HepG2 (cell line): ENCODE data around the gene CPEB3. TPM values are rescaled to one million over a fixed set of nuclear protein-coding genes. Genes with fewer than 3 reads are reported as not detected.

Experiments
- FOXK2 ChIP-seq: fragments of 450-650 bp; IDR thresholded peaks from 2 replicates; pipeline ENCODE4 v1.6.1; 2016
- HOXA3 ChIP-seq: sonication (generic); formaldehyde crosslinking; IDR thresholded peaks from 2 replicates; pipeline ENCODE4 v1.5.0; 2020; ENCODE audit warnings: missing genetic modification reagents
- KAT8 ChIP-seq: IDR thresholded peaks from 2 replicates; pipeline ENCODE4 v1.6.1; 2016; ENCODE audit warnings: missing genetic modification reagents, missing compliant biosample characterization
- REPIN1 ChIP-seq: sonication (generic); formaldehyde crosslinking; IDR thresholded peaks from 2 replicates; pipeline ENCODE4 v1.8.0; 2022; ENCODE audit warnings: missing genetic modification reagents, low read depth, mild to moderate bottlenecking, borderline replicate concordance
- TGIF2 ChIP-seq: IDR thresholded peaks from 2 replicates; pipeline ENCODE4 v1.6.1; 2016; ENCODE audit warnings: control low read depth, missing compliant biosample characterization
- ZBTB42 ChIP-seq: sonication (generic); formaldehyde crosslinking; IDR thresholded peaks from 2 replicates; pipeline ENCODE4 v1.5.0; 2020; ENCODE audit warnings: mild to moderate bottlenecking, missing genetic modification reagents
- ZBTB8A ChIP-seq: sonication (generic); formaldehyde crosslinking; IDR thresholded peaks from 2 replicates; pipeline ENCODE4 v1.4.0; 2020; ENCODE audit warnings: mild to moderate bottlenecking, low read depth, missing genetic modification reagents, borderline replicate concordance
- ZC3H4 ChIP-seq: sonication (generic); formaldehyde crosslinking; IDR thresholded peaks from 2 replicates; pipeline ENCODE4 v1.4.0; 2020; ENCODE audit warnings: missing genetic modification reagents, borderline replicate concordance
- ZFP36L2 ChIP-seq: sonication (generic); formaldehyde crosslinking; IDR thresholded peaks from 2 replicates; pipeline ENCODE4 v1.4.0; 2020; ENCODE audit warnings: missing genetic modification reagents
- ZNF780A ChIP-seq: sonication (generic); formaldehyde crosslinking; IDR thresholded peaks from 2 replicates; pipeline ENCODE4 v1.8.0; 2022; ENCODE audit warnings: mild to moderate bottlenecking, missing genetic modification reagents, moderate library complexity
- polyA plus RNA-seq, 8 experiments: library from polyadenylated mRNA; depleted of rRNA in 3 of 8; stranded (reverse) in 7 of 8; unstranded in 1 of 8; fragments of >200 nt; fragmentation: Illumina TruSeq in 4 of 8; extraction: Trizol in 4 of 8; gene quantifications; 2 replicates each; pipeline versions ENCODE4 v1.2.1 to v1.2.3, GENCODE V29; 2011 to 2016; ENCODE audit warnings: low read depth in 4 of 8, missing spikeins in 1 of 8, mixed read lengths in 1 of 8; ENCODE audit not compliant: insufficient read depth in 1 of 8
- total RNA-seq, 5 experiments: library from RNA; depleted of rRNA; stranded (reverse); fragments of >200 nt; fragmentation: Illumina TruSeq; extraction: Trizol; gene quantifications; 2 replicates each; pipeline ENCODE4 v1.2.3, GENCODE V29; 2016; ENCODE audit warnings: low read depth in 1 of 5
- TF ChIP-seq, protein P1 (sequence below): sonication (generic); formaldehyde crosslinking; IDR thresholded peaks from 2 replicates; pipeline ENCODE4 v1.8.0; 2022; ENCODE audit warnings: missing genetic modification reagents, mild to moderate bottlenecking, borderline replicate concordance
- TF ChIP-seq, protein P2 (sequence below): sonication (generic); formaldehyde crosslinking; IDR thresholded peaks from 2 replicates; pipeline ENCODE4 v1.8.0; 2023; ENCODE audit warnings: mild to moderate bottlenecking, missing genetic modification reagents
- TF ChIP-seq, protein P3 (sequence below): sonication (generic); formaldehyde crosslinking; IDR thresholded peaks from 2 replicates; pipeline ENCODE4 v1.4.0; 2020; ENCODE audit warnings: missing genetic modification reagents
- TF ChIP-seq, protein P4 (sequence below): sonication (generic); formaldehyde crosslinking; IDR thresholded peaks from 2 replicates; pipeline ENCODE4 v1.9.0; 2021; ENCODE audit warnings: missing genetic modification reagents, borderline replicate concordance
- TF ChIP-seq, protein P5 (sequence below): sonication (generic); formaldehyde crosslinking; IDR thresholded peaks from 2 replicates; pipeline ENCODE4 v1.5.0; 2020; ENCODE audit warnings: missing genetic modification reagents
- TF ChIP-seq, protein P6 (sequence below): sonication (generic); formaldehyde crosslinking; IDR thresholded peaks from 2 replicates; pipeline ENCODE4 v1.4.0; 2020; ENCODE audit warnings: missing genetic modification reagents, borderline replicate concordance

The CPEB3 gene
- total and polyA plus RNA-seq, 2 of the 13 experiments (the other 11 are each of a cell fraction or from before 2014, with no cell fraction given) = 0.66 to 0.70 TPM

DNA sequence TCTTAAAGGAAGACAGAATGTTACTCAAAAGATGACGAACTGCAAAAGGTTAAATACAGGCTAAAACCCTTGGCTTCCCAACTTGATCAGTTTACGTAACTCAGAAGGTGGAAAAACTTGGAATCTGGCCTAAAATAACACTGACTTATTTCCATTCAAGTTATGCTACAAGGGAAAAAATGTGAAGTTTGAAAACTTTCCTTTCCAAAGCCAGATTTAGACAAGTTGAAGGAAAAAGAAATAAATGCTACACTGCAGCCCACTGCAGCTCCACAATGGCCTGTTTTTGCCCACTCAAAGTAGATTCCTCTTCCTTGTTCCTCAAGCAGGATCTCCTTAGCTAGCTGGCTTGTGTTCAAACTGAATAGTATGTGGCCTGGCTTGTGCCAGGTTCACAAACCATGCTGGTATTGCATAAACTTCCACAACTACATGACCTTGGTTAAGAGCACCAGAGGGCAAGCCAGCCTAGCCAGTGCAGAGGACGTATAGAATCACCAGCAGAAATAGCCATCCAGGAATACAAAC, 166.2 kb downstream of the CPEB3 start (continued):
- peak; percentile 48 for TF ChIP-seq HOXA3 (CRISPR knock-in tag)
- no peak for TF ChIP-seq ZC3H4 (CRISPR knock-in tag)
- no peak for TF ChIP-seq FOXK2
- TF ChIP-seq, protein P1, sequence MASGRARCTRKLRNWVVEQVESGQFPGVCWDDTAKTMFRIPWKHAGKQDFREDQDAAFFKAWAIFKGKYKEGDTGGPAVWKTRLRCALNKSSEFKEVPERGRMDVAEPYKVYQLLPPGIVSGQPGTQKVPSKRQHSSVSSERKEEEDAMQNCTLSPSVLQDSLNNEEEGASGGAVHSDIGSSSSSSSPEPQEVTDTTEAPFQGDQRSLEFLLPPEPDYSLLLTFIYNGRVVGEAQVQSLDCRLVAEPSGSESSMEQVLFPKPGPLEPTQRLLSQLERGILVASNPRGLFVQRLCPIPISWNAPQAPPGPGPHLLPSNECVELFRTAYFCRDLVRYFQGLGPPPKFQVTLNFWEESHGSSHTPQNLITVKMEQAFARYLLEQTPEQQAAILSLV (CRISPR knock-in tag) = 0 out of 2 replicates have a peak, but pooled peaks have one; percentile 50
- TF ChIP-seq, protein P2, sequence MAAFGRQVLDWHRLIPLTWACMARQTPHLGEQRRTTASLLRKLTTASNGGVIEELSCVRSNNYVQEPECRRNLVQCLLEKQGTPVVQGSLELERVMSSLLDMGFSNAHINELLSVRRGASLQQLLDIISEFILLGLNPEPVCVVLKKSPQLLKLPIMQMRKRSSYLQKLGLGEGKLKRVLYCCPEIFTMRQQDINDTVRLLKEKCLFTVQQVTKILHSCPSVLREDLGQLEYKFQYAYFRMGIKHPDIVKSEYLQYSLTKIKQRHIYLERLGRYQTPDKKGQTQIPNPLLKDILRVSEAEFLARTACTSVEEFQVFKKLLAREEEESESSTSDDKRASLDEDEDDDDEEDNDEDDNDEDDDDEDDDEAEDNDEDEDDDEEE (CRISPR knock-in tag) = no peak
- TF ChIP-seq, protein P3, sequence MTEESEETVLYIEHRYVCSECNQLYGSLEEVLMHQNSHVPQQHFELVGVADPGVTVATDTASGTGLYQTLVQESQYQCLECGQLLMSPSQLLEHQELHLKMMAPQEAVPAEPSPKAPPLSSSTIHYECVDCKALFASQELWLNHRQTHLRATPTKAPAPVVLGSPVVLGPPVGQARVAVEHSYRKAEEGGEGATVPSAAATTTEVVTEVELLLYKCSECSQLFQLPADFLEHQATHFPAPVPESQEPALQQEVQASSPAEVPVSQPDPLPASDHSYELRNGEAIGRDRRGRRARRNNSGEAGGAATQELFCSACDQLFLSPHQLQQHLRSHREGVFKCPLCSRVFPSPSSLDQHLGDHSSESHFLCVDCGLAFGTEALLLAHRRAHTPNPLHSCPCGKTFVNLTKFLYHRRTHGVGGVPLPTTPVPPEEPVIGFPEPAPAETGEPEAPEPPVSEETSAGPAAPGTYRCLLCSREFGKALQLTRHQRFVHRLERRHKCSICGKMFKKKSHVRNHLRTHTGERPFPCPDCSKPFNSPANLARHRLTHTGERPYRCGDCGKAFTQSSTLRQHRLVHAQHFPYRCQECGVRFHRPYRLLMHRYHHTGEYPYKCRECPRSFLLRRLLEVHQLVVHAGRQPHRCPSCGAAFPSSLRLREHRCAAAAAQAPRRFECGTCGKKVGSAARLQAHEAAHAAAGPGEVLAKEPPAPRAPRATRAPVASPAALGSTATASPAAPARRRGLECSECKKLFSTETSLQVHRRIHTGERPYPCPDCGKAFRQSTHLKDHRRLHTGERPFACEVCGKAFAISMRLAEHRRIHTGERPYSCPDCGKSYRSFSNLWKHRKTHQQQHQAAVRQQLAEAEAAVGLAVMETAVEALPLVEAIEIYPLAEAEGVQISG (CRISPR knock-in tag) = 0 out of 2 replicates have a peak, but pooled peaks have one; percentile 32
- TF ChIP-seq, protein P4, sequence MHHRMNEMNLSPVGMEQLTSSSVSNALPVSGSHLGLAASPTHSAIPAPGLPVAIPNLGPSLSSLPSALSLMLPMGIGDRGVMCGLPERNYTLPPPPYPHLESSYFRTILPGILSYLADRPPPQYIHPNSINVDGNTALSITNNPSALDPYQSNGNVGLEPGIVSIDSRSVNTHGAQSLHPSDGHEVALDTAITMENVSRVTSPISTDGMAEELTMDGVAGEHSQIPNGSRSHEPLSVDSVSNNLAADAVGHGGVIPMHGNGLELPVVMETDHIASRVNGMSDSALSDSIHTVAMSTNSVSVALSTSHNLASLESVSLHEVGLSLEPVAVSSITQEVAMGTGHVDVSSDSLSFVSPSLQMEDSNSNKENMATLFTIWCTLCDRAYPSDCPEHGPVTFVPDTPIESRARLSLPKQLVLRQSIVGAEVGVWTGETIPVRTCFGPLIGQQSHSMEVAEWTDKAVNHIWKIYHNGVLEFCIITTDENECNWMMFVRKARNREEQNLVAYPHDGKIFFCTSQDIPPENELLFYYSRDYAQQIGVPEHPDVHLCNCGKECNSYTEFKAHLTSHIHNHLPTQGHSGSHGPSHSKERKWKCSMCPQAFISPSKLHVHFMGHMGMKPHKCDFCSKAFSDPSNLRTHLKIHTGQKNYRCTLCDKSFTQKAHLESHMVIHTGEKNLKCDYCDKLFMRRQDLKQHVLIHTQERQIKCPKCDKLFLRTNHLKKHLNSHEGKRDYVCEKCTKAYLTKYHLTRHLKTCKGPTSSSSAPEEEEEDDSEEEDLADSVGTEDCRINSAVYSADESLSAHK (CRISPR knock-in tag) = no peak
- TF ChIP-seq ZBTB8A (CRISPR knock-in tag) = no peak
- no peak for TF ChIP-seq ZFP36L2 (CRISPR knock-in tag)
- no peak for TF ChIP-seq REPIN1 (CRISPR knock-in tag)
- TF ChIP-seq, protein P5, sequence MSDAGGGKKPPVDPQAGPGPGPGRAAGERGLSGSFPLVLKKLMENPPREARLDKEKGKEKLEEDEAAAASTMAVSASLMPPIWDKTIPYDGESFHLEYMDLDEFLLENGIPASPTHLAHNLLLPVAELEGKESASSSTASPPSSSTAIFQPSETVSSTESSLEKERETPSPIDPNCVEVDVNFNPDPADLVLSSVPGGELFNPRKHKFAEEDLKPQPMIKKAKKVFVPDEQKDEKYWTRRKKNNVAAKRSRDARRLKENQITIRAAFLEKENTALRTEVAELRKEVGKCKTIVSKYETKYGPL (CRISPR knock-in tag) = peak; percentile 87; the same call in 1 of the 2 replicates
- TF ChIP-seq, protein P6, sequence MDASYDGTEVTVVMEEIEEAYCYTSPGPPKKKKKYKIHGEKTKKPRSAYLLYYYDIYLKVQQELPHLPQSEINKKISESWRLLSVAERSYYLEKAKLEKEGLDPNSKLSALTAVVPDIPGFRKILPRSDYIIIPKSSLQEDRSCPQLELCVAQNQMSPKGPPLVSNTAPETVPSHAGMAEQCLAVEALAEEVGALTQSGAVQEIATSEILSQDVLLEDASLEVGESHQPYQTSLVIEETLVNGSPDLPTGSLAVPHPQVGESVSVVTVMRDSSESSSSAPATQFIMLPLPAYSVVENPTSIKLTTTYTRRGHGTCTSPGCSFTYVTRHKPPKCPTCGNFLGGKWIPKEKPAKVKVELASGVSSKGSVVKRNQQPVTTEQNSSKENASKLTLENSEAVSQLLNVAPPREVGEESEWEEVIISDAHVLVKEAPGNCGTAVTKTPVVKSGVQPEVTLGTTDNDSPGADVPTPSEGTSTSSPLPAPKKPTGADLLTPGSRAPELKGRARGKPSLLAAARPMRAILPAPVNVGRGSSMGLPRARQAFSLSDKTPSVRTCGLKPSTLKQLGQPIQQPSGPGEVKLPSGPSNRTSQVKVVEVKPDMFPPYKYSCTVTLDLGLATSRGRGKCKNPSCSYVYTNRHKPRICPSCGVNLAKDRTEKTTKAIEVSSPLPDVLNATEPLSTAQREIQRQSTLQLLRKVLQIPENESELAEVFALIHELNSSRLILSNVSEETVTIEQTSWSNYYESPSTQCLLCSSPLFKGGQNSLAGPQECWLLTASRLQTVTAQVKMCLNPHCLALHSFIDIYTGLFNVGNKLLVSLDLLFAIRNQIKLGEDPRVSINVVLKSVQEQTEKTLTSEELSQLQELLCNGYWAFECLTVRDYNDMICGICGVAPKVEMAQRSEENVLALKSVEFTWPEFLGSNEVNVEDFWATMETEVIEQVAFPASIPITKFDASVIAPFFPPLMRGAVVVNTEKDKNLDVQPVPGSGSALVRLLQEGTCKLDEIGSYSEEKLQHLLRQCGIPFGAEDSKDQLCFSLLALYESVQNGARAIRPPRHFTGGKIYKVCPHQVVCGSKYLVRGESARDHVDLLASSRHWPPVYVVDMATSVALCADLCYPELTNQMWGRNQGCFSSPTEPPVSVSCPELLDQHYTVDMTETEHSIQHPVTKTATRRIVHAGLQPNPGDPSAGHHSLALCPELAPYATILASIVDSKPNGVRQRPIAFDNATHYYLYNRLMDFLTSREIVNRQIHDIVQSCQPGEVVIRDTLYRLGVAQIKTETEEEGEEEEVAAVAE (CRISPR knock-in tag) = no peak; the same call in 1 of the 2 replicates
- TF ChIP-seq TGIF2 = 0 out of 2 replicates have a peak, but pooled peaks have one; percentile 19
- no peak for TF ChIP-seq ZNF780A (CRISPR knock-in tag)
- no peak for TF ChIP-seq ZBTB42 (CRISPR knock-in tag)
- no peak for TF ChIP-seq KAT8 (CRISPR knock-in tag)
